H1 (cell line): ENCODE measurements around the gene TLR10. TPM values are rescaled to one million over a fixed set of nuclear protein-coding genes. Genes with fewer than 3 reads are reported as not detected.

Experiments
- RFX5 ChIP-seq: IDR thresholded peaks from 2 replicates; pipeline ENCODE4 v1.6.1; 2011; ENCODE audit warnings: low read depth, low read length, improper control_type of control experiment, borderline replicate concordance
- TBP ChIP-seq: IDR thresholded peaks from 2 replicates; pipeline ENCODE4 v1.6.1; 2011; ENCODE audit warnings: low read depth, low read length, improper control_type of control experiment
- polyA plus RNA-seq, 7 experiments: library from polyadenylated mRNA; depleted of rRNA in 3 of 7; stranded (reverse) in 5 of 7; unstranded in 2 of 7; fragments of >200 nt in 5 of 7; fragments of 200-250 nt in 2 of 7; gene quantifications; 1 replicate in 5 of 7; 2 replicates in 1 of 7; 4 replicates in 1 of 7; pipeline versions ENCODE4 v1.2.1 to v1.2.3, GENCODE V29; 2011 to 2013; ENCODE audit warnings: missing spikeins in 2 of 7, mixed read lengths in 2 of 7
- total RNA-seq: library from RNA; stranded (reverse); fragmentation: NEBNext Ultra II Directional; extraction: Animal tissue kit (Norgen Biotek cat#: 25700); gene quantifications from 2 replicates; pipeline ENCODE4 v1.2.1, GENCODE V29; 2021

The TLR10 gene
- total and polyA plus RNA-seq, 2 of the 8 experiments (the other 6 are each of a cell fraction or from before 2014, with no cell fraction given), result not detected

- no peak for TF ChIP-seq RFX5
- TF ChIP-seq TBP, result no peak
Measured at GRCh38 chr4:38820329-38821061, 37.7 kb upstream of the TLR10 start (continued).
